K562 (cell line): ENCODE measurements around the gene MRPL40. TPM values are rescaled to one million over a fixed set of nuclear protein-coding genes. Genes with fewer than 3 reads are reported as not detected.

Experiments used
- HSF4 ChIP-seq: fragments of 250-450 bp; sonication (Bioruptor Pico); IDR thresholded peaks from 2 replicates; pipeline ENCODE4 v2.1.2; 2022; ENCODE audit warnings: mild to moderate bottlenecking, moderate library complexity, borderline replicate concordance
- STAT6 ChIP-seq: sonication (generic); formaldehyde crosslinking; IDR thresholded peaks from 2 replicates; pipeline ENCODE4 v1.8.1; 2023; ENCODE audit warnings: mild to moderate bottlenecking, missing genetic modification reagents
- TARDBP ChIP-seq: fragments of 450-650 bp; IDR thresholded peaks from 2 replicates; pipeline ENCODE4 v1.6.1; 2016
- polyA plus RNA-seq, 8 experiments: library from polyadenylated mRNA; depleted of rRNA in 4 of 8; stranded (reverse) in 5 of 8; unstranded in 3 of 8; fragments of >200 nt; fragmentation: Nextera tagmentation in 2 of 8; fragmentation: Illumina TruSeq in 1 of 8; extraction: Ambion mirVana in 2 of 8; extraction: Trizol in 1 of 8; gene quantifications; 2 replicates each; pipeline versions ENCODE4 v1.2.1 to v1.2.3, GENCODE V29; 2011 to 2014; ENCODE audit warnings: inconsistent platforms in 1 of 8, missing spikeins in 1 of 8
- total RNA-seq, 7 experiments: library from RNA; depleted of rRNA in 6 of 7; stranded (reverse); fragments of >200 nt in 6 of 7; fragmentation: Illumina TruSeq in 2 of 7; extraction: Trizol in 2 of 7; gene quantifications; 2 replicates each; pipeline versions ENCODE4 v1.2.1 to v1.2.3, GENCODE V29; 2011 to 2021; ENCODE audit warnings: low replicate concordance in 1 of 7
- TF ChIP-seq, protein P1 (sequence below): fragments of 250-450 bp; sonication (Bioruptor Pico); IDR thresholded peaks from 2 replicates; pipeline ENCODE4 v1.9.0; 2021; ENCODE audit warnings: mild to moderate bottlenecking, inconsistent platforms

The MRPL40 gene
- total and polyA plus RNA-seq, 9 of the 15 experiments (the other 6 are each of a cell fraction or from before 2014, with no cell fraction given), result 132 to 652 (median 208) TPM

GRCh38 chr22:19455585-19456370 is 23.4 kb downstream of the MRPL40 start (continued):
- TF ChIP-seq, protein P1, sequence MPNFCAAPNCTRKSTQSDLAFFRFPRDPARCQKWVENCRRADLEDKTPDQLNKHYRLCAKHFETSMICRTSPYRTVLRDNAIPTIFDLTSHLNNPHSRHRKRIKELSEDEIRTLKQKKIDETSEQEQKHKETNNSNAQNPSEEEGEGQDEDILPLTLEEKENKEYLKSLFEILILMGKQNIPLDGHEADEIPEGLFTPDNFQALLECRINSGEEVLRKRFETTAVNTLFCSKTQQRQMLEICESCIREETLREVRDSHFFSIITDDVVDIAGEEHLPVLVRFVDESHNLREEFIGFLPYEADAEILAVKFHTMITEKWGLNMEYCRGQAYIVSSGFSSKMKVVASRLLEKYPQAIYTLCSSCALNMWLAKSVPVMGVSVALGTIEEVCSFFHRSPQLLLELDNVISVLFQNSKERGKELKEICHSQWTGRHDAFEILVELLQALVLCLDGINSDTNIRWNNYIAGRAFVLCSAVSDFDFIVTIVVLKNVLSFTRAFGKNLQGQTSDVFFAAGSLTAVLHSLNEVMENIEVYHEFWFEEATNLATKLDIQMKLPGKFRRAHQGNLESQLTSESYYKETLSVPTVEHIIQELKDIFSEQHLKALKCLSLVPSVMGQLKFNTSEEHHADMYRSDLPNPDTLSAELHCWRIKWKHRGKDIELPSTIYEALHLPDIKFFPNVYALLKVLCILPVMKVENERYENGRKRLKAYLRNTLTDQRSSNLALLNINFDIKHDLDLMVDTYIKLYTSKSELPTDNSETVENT (CRISPR knock-in tag), result 0 out of 2 replicates have a peak, but pooled peaks have one; percentile 38
- TF ChIP-seq TARDBP, result no peak
- TF ChIP-seq HSF4 (CRISPR knock-in tag), result no peak
- TF ChIP-seq STAT6 (CRISPR knock-in tag), result peak; percentile 81; the same call in 1 of the 2 replicates
